Left ventricle myocardium superior (tissue), 1 donor: Measurements from ENCODE around the gene RAB6C. TPM values are rescaled to one million over a fixed set of nuclear protein-coding genes. Genes with fewer than 3 reads are reported as not detected.
"Not testable (repeated sequence)": the region's sequence is repeated elsewhere in the genome, so short reads cannot be mapped to it uniquely, and the experiment has no call there.

ENCODE experiments used
- ATAC-seq: fragments of 200-7000 bp; cut with Tn5 transposase; one replicate; pipeline ENCODE4 v1.9.1; 2020; ENCODE audit warnings: mild to moderate bottlenecking, moderate library complexity
- DNase-seq: peaks from one replicate; pipeline ENCODE4 v3.0.0-alpha.2; 2020
- intact Hi-C: fragments of 100-400 bp; cut with micrococcal nuclease; formaldehyde crosslinking; loops from one replicate; pipeline ENCODE4 v1.11.0; 2022
- long read RNA-seq: library from polyadenylated mRNA; unstranded; transcript quantifications from one replicate; pipeline ENCODE4 v2.0.0, GENCODE V29; 2021
- total RNA-seq: library from RNA; stranded (reverse); fragmentation: NEBNext Ultra II Directional; extraction: Animal tissue kit (Norgen Biotek cat#: 25700); gene quantifications from one replicate; pipeline ENCODE4 v1.2.1, GENCODE V29; 2021
- donor health status: DM: no; HTN: yes; CAD: no; lungs with severe emphysema.

RAB6C gene
- total RNA-seq, result 0.25 TPM
- long read RNA-seq, result 0 reads

GRCh38 chr2:129979629-129980155 lies at the start of gene RAB6C:
RAB6C (plus strand) TSS chr2:129979666; CDS start chr2:129980116, 450 bp downstream.
- DNase-seq, result peak; percentile 59
- ATAC-seq, result peak; percentile 92
- intact Hi-C loops, result not testable (repeated sequence)

DNA sequence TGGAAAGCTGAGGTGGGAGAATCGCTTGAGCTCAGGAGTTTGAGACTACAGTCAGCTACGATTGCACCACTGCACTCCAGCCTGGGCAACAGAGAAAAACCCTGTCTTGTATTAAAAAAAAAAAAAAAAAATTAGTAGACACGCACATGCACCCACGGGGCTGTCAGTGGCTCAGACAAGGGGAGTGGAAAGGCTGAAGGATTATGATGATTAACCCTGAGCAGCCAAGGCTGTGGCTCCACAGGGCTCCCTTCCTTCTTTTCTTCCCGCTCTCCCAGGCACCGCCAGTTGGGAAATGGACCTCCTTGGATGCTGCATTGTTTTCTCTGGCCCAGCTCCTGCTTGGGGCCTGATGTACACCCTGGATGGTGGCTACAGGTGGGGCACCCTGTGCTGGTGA lies 49.0 kb upstream of the RAB6C start:
- DNase-seq (peak; percentile 57), ATAC-seq (peak; percentile 44)
- intact Hi-C loops, result no loop called here

DNA sequence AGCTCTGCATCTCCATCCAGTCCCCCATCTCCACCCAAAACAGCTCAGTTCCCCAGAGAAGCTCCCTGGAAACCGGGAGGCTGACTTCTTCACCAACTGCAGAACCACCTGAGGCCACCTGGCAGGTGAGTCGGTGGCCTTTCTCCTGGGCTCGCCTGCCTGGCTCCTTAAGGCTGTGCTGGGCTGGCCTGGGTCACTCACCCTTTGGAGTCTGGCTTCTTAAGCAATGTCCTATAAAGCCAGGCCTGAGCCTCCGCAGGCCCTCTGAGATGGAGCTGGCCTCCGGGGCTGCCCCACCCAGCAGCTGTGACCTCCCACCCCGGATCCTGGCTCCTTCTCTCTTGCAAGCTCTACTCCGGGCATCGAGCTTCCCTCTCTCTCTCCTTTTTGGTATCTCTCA lies 46.1 kb upstream of the RAB6C start:
- intact Hi-C loops, ATAC-seq: not testable (repeated sequence)
- DNase-seq, result peak; percentile 61

GRCh38 chr2:129934044-129934822 lies 45.2 kb upstream of the RAB6C start:
- ATAC-seq, result no peak
- intact Hi-C loops, result no loop called here
- peak; percentile 46 for DNase-seq

DNA sequence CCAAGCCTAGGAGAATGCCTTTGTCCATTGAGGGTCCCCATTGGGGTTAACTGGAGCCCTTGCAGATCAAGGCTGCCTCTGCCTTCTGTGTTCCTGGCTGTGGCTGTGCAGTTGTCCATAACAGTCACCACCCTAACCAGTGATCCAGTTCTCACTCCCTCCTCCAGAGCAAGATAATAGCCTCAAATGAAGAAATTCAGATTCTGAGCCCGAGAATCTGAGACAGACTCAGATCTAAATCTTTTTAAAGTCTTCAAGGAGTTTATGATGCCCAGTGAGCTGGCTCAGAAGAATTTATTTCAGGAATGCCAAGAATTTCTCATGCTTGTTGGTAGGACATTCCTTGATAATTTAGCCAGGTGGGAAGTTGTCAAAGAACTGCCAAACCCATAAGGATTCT lies 44.3 kb upstream of the RAB6C start:
- ATAC-seq (no peak), DNase-seq (no peak)
- intact Hi-C loops, result no loop called here

- DNase-seq, result no peak
- intact Hi-C loops, result no loop called here
- no peak for ATAC-seq
Measured at GRCh38 chr2:129936334-129936934, 43.0 kb upstream of the RAB6C start.

GRCh38 chr2:129938850-129939471 lies 40.5 kb upstream of the RAB6C start:
- ATAC-seq, DNase-seq, intact Hi-C loops: not testable (repeated sequence)

- ATAC-seq, result not testable (repeated sequence)
Measured at GRCh38 chr2:129943456-129943855, 36.0 kb upstream of the RAB6C start.

DNA sequence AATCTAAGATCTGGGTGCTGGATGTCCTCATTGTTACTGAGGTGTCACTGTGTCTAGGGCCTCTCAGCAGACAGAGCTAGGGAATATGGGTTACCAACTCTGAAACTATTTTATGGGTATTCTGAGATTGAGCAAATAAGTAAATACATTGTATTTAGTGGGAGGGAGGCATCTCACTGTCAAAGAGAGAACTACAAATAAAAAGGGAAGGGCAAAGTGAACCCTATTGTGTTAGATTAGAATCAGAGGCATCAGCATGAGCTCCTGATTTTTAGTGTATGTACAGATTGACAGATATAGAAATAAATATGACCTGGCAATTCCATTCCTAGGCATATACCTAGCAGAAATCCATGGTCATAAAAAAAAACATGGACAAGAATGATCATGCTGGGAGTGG lies 33.9 kb upstream of the RAB6C start:
- ATAC-seq, result no peak
- intact Hi-C loops, result no loop called here
- DNase-seq, result no peak

More at GRCh38 chr2:129943456-129943855, 36.0 kb upstream of the RAB6C start:
- DNase-seq, intact Hi-C loops: not testable (repeated sequence)

GRCh38 chr2:129947712-129948111 lies 31.8 kb upstream of the RAB6C start:
- DNase-seq, intact Hi-C loops, ATAC-seq: not testable (repeated sequence)

DNA sequence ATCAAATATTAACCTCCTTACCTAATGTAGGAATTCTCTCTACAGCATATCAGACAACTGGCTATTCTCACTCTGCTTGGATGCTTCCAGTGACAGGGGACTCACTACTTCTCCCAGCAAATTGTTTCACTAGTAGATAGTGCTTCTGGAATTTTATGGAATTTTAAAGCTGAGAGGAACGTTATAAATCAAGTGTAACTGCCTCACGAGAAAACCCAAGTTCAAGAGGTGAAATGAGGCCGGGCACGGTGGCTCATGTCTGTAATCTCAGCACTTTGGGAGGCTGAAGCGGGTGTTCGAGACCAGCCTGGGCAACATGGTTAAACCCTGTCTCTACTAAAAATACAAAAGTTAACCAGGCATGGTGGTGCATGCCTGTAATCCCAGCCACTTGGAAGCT lies 23.3 kb upstream of the RAB6C start:
- DNase-seq, intact Hi-C loops, ATAC-seq: not testable (repeated sequence)

DNA sequence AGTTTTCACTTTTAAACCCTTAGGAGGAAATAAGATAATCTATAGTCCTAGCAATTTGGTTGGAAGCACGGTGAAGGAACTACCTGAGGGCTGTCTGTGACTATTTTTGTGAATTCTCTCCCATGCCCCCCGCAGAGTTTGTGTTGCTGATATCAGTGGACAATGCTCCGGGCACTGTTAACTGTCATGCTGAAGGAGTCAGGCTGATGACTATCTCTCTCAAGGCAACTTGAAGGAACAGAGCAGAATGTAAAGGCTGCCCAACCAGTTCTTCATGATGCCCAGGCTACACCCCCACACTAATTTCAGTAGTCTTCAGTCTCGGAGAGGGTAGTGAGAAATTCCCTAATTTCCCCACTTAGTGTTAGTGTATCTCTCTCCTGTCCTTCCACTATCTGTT lies 21.6 kb upstream of the RAB6C start:
- ATAC-seq (no peak), DNase-seq (no peak)
- intact Hi-C loops, result no loop called here

DNA sequence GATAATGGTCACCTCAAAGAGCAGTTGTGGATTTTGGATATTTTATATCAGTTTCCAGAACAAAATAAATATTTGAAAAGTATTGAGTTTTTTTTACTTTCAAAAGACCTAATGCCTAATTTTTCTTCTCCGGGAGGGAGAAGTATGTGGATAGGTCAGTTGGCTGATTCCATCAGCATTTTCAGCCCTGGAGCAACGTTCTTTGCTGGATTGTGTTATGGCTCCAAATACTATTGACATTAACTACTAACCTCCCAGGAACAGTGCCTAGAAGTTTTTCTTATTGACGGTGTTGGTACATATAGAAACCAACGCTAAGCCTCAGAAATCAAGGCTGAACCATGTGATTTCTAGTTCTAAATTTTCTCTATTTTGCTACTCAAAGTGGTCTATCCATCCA lies 20.7 kb upstream of the RAB6C start:
- DNase-seq, ATAC-seq, intact Hi-C loops: not testable (repeated sequence)

DNA sequence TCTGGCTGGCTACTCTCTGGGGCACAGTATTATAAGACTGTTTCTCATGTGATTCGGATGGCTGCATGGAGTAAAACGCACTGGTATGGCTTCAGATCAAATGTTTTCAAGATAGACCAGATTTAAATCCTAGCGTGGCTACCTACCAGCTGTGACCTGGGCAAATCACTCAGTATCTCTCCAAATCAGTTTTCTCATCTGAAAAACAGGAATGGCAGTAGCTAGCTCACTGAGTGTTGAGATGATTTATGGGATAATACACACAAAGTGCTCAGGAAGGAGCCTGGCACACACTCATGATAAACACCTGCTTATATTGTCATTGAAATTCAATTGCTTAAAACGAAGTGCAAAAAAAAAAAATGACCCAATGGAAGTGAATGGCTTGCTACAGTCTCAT lies 10.9 kb upstream of the RAB6C start:
- intact Hi-C loops, ATAC-seq, DNase-seq: not testable (repeated sequence)

DNA sequence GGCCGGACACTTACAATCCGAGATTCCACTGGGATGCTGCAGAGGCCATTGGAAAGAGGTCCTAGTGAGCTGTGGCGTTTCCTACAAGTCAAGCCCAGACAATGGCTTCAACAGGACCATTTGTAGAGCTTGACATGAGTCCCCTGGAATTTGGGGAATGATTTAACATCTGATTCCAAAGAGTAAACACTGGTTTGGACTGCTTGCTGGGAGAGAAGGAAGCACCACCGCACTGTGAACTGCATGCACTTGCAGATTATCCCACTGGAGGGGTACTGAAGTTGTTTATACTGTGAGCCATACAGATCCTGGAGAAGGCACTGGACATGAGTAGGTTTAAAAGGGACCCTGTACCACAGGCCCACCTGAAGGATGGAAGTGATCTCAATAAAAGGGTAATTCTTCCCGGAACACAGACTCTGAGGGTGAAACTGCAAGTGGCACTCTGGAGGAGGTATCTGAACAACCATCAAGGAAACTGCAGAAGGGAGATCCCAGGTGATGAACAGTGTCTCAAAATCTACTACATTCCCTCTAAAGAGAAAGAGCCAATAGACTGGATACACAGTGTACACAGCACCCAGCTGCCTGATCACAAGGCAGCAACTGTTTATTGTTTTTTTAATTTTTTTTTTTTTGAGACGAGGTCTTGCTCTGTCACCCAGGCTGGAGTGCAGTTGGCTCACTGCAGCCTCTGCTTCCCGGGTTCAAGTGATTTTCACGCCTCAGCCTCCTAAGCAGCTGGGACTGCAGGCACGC lies 4.3 kb upstream of the RAB6C start:
- DNase-seq, result no peak
- intact Hi-C loops, result no loop called here
- no peak for ATAC-seq

GRCh38 chr2:129976969-129977368 lies 2.5 kb upstream of the RAB6C start:
- ATAC-seq, intact Hi-C loops, DNase-seq: not testable (repeated sequence)

- DNase-seq (no peak), ATAC-seq (no peak)
- intact Hi-C loops, result no loop called here
Measured at GRCh38 chr2:129977986-129978385, 1.5 kb upstream of the RAB6C start.

DNA sequence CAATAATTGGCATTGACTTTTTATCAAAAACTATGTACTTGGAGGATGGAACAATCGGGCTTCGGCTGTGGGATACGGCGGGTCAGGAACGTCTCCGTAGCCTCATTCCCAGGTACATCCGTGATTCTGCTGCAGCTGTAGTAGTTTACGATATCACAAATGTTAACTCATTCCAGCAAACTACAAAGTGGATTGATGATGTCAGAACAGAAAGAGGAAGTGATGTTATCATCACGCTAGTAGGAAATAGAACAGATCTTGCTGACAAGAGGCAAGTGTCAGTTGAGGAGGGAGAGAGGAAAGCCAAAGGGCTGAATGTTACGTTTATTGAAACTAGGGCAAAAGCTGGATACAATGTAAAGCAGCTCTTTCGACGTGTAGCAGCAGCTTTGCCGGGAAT lies 780 bp downstream of the RAB6C start:
- ATAC-seq, result peak; percentile 55

GRCh38 chr2:129981689-129982088 lies 2.2 kb downstream of the RAB6C start:
- intact Hi-C loops, ATAC-seq, DNase-seq: not testable (repeated sequence)

More for the DNA sequence above, 780 bp downstream of the RAB6C start:
- DNase-seq, intact Hi-C loops: not testable (repeated sequence)
